H9 (cell line): Measurements from ENCODE around the gene SPAG17. TPM values are rescaled to one million over a fixed set of nuclear protein-coding genes. Genes with fewer than 3 reads are reported as not detected.

Source experiments
- DNase-seq: peaks from one replicate; pipeline ENCODE4 v3.0.0-alpha.2; 2017
- H2AFZ ChIP-seq: one replicate; pipeline ENCODE4 v1.6.1; 2013; ENCODE audit warnings: mild to moderate bottlenecking, low read length, control low read depth, moderate library complexity
- H2AK5ac ChIP-seq: 2 replicates; pipeline ENCODE4 v1.6.1; 2013; ENCODE audit warnings: low read length, control low read depth, mixed read lengths; ENCODE audit not compliant: insufficient read length
- H2BK120ac ChIP-seq: one replicate; pipeline ENCODE4 v1.6.1; 2013; ENCODE audit warnings: low read depth, mild to moderate bottlenecking, low read length, control low read depth, inconsistent platforms; ENCODE audit not compliant: poor library complexity, severe bottlenecking
- H2BK12ac ChIP-seq: 2 replicates; pipeline ENCODE4 v1.6.1; 2013; ENCODE audit warnings: low read length, control low read depth, mixed read lengths, low read depth; ENCODE audit not compliant: insufficient read length
- H2BK15ac ChIP-seq: 2 replicates; pipeline ENCODE4 v1.6.1; 2013; ENCODE audit warnings: low read depth, low read length, control low read depth
- H2BK20ac ChIP-seq: one replicate; pipeline ENCODE4 v1.6.1; 2013; ENCODE audit warnings: low read depth, mild to moderate bottlenecking, low read length, control low read depth, inconsistent platforms; ENCODE audit not compliant: poor library complexity, severe bottlenecking
- H2BK5ac ChIP-seq: 2 replicates; pipeline ENCODE4 v1.6.1; 2013; ENCODE audit warnings: low read length, control low read depth, mixed read lengths; ENCODE audit not compliant: insufficient read length
- H3K14ac ChIP-seq: 2 replicates; pipeline ENCODE4 v1.6.1; 2013; ENCODE audit warnings: low read length, control low read depth; ENCODE audit not compliant: insufficient read depth
- H3K18ac ChIP-seq: 2 replicates; pipeline ENCODE4 v1.6.1; 2013; ENCODE audit warnings: low read depth, mild to moderate bottlenecking, mixed read lengths, low read length, control low read depth; ENCODE audit not compliant: insufficient read length
- H3K23ac ChIP-seq: 2 replicates; pipeline ENCODE4 v1.6.1; 2013; ENCODE audit warnings: low read length, control low read depth, mixed read lengths, low read depth; ENCODE audit not compliant: insufficient read length
- H3K23me2 ChIP-seq: 2 replicates; pipeline ENCODE4 v1.6.1; 2013; ENCODE audit warnings: low read depth, mild to moderate bottlenecking, mixed read lengths, low read length, control low read depth; ENCODE audit not compliant: insufficient read length, poor library complexity, severe bottlenecking
- H3K27ac ChIP-seq: 2 replicates; pipeline ENCODE4 v1.5.1; 2013; ENCODE audit warnings: low read length, control low read depth, mixed read lengths, low read depth; ENCODE audit not compliant: insufficient read length
- H3K27me3 ChIP-seq: 2 replicates; pipeline ENCODE4 v1.6.1; 2013; ENCODE audit warnings: low read length, control low read depth, inconsistent platforms; ENCODE audit not compliant: insufficient read depth
- H3K4ac ChIP-seq: 2 replicates; pipeline ENCODE4 v1.6.1; 2013; ENCODE audit warnings: low read depth, mild to moderate bottlenecking, control low read depth, inconsistent platforms, low read length, moderate library complexity
- H3K4me1 ChIP-seq: 2 replicates; pipeline ENCODE4 v1.6.1; 2013; ENCODE audit warnings: low read length, control low read depth, inconsistent platforms; ENCODE audit not compliant: insufficient read depth
- H3K4me2 ChIP-seq: 2 replicates; pipeline ENCODE4 v1.6.1; 2013; ENCODE audit warnings: low read length, control low read depth, mixed read lengths; ENCODE audit not compliant: insufficient read length, insufficient read depth
- H3K56ac ChIP-seq: 2 replicates; pipeline ENCODE4 v1.6.1; 2013; ENCODE audit warnings: low read depth, mild to moderate bottlenecking, mixed read lengths, low read length, control low read depth; ENCODE audit not compliant: insufficient read length
- H3K79me1 ChIP-seq: 2 replicates; pipeline ENCODE4 v1.6.1; 2013; ENCODE audit warnings: low read depth, mild to moderate bottlenecking, moderate library complexity, low read length, control low read depth, inconsistent platforms; ENCODE audit not compliant: insufficient read depth, poor library complexity, severe bottlenecking
- H3K79me2 ChIP-seq: 2 replicates; pipeline ENCODE4 v1.6.1; 2013; ENCODE audit warnings: low read length, control low read depth, inconsistent platforms; ENCODE audit not compliant: insufficient read depth
- H3K9ac ChIP-seq: 2 replicates; pipeline ENCODE4 v1.6.1; 2013; ENCODE audit warnings: low read length, control low read depth, mixed read lengths; ENCODE audit not compliant: insufficient read length; ENCODE audit errors: extremely low read depth
- H3K9me3 ChIP-seq: one replicate; pipeline ENCODE4 v1.6.1; 2013; ENCODE audit warnings: low read depth, low read length, inconsistent platforms; ENCODE audit not compliant: control insufficient read depth
- H3T11ph ChIP-seq: one replicate; pipeline ENCODE4 v1.6.1; 2013; ENCODE audit warnings: mild to moderate bottlenecking, low read length, control low read depth, inconsistent platforms
- H4K20me1 ChIP-seq: one replicate; pipeline ENCODE4 v1.6.1; 2013; ENCODE audit not compliant: control insufficient read depth, insufficient read length, insufficient read depth
- H4K5ac ChIP-seq: 2 replicates; pipeline ENCODE4 v1.6.1; 2013; ENCODE audit warnings: low read depth, mild to moderate bottlenecking, mixed read lengths, low read length, control low read depth; ENCODE audit not compliant: insufficient read length
- H4K8ac ChIP-seq: replicated peaks from 2 replicates; pipeline ENCODE4 v1.6.1; 2013; ENCODE audit warnings: low read length, control low read depth, mixed read lengths, low read depth; ENCODE audit not compliant: insufficient read length
- H4K91ac ChIP-seq: 2 replicates; pipeline ENCODE4 v1.6.1; 2013; ENCODE audit warnings: low read depth, mild to moderate bottlenecking, moderate library complexity, mixed read lengths, low read length, control low read depth; ENCODE audit not compliant: insufficient read length
- H3K27ac Mint-ChIP-seq, 3 experiments: 2 replicates in 2 of 3; 3 replicates in 1 of 3; pipeline ENCODE4 v1.8.0; 2020 to 2021; ENCODE audit warnings: mixed read lengths in 3 of 3, mild to moderate bottlenecking in 1 of 3, moderate library complexity in 1 of 3
- H3K27me3 Mint-ChIP-seq: 2 replicates; pipeline ENCODE4 v1.8.0; 2021; ENCODE audit warnings: low read depth, mild to moderate bottlenecking, moderate library complexity, mixed read lengths
- H3K36me3 Mint-ChIP-seq, 3 experiments: 2 replicates in 2 of 3; 3 replicates in 1 of 3; pipeline ENCODE4 v1.8.0; 2020 to 2021; ENCODE audit warnings: low read depth in 3 of 3, mixed read lengths in 3 of 3; ENCODE audit not compliant: insufficient read depth in 1 of 3
- H3K4me1 Mint-ChIP-seq, 2 experiments: 2 replicates each; pipeline ENCODE4 v1.8.0; 2020; ENCODE audit warnings: mixed read lengths in 2 of 2
- H3K4me3 Mint-ChIP-seq, 2 experiments: 2 replicates in 1 of 2; 3 replicates in 1 of 2; pipeline ENCODE4 v1.8.0; 2020 to 2021; ENCODE audit warnings: mild to moderate bottlenecking in 2 of 2, mixed read lengths in 2 of 2, moderate library complexity in 1 of 2
- H3K9me3 Mint-ChIP-seq, 2 experiments: 2 replicates in 1 of 2; 3 replicates in 1 of 2; pipeline ENCODE4 v1.8.0; 2020; ENCODE audit warnings: mild to moderate bottlenecking in 2 of 2, mixed read lengths in 2 of 2, moderate library complexity in 1 of 2
- CTCF ChIP-seq: fragments of 200-600 bp; sonication (generic); conservative IDR thresholded peaks from 3 replicates; pipeline ENCODE4 v1.8.0; 2021; ENCODE audit warnings: antibody characterized with exemption, mild to moderate bottlenecking
- WGBS: extraction: QIAGEN DNeasy Blood & Tissue Kit; methylation state at CpG from one replicate; pipeline ENCODE4 v1.1.7; 2013; ENCODE audit warnings: missing lambda C conversion rate, low lambda C conversion rate, mixed read lengths; ENCODE audit not compliant: insufficient read length; ENCODE audit errors: extremely low coverage; 5-methylcytosine and 5-hydroxymethylcytosine counted together
- total RNA-seq: library from RNA; stranded (reverse); gene quantifications from 2 replicates; pipeline ENCODE4 v1.2.1, GENCODE V29; 2021

Gene SPAG17
- total RNA-seq, 1 experiment from 2014 or later = 0.37 TPM

- Histone ChIP-seq H2BK20ac (no peak overlapping the region), H2BK15ac (no peak overlapping the region), H4K20me1 (no peaks in the 10 kb centered on the region), H3K79me2 (no peaks in the 10 kb centered on the region), H3K27ac (no peak overlapping the region), H2BK120ac (no peak overlapping the region), H3K79me1 (no peaks in the 10 kb centered on the region), H2AK5ac (no peak overlapping the region), H2BK12ac (no peak overlapping the region), H4K91ac (no peak overlapping the region), H3K18ac (no peak overlapping the region), H3T11ph (no peak overlapping the region), H3K23ac (no peak overlapping the region), H3K27me3 (no peaks in the 10 kb centered on the region), H3K4ac (no peak overlapping the region), H4K5ac (no peak overlapping the region), H3K9ac (no peak overlapping the region), H3K14ac (no peak overlapping the region), H2BK5ac (no peak overlapping the region), H3K23me2 (no peaks in the 10 kb centered on the region), H4K8ac (no peak overlapping the region), H3K9me3 (no peaks in the 10 kb centered on the region), H3K4me1 (peaks cover 3% of the 10 kb centered on the region; the same call in 1 of the 2 replicates), H3K4me2 (no peak overlapping the region), H2AFZ (no peak overlapping the region), H3K56ac (no peak overlapping the region)
- H3K4me1 Mint-ChIP-seq = peaks cover 1 to 9% of the 10 kb centered on the region in 2 experiments
- H3K4me3 Mint-ChIP-seq = no peak overlapping the region
- TF ChIP-seq CTCF = no peak
- no peaks in the 10 kb centered on the region for H3K27me3 Mint-ChIP-seq
- H3K9me3 Mint-ChIP-seq = no peaks in the 10 kb centered on the region
- no peak overlapping the region for H3K27ac Mint-ChIP-seq
- no peaks in the 10 kb centered on the region for H3K36me3 Mint-ChIP-seq
- DNase-seq = no peak
- no CpG with 5 or more reads among the region's 5 CpGs for WGBS
These were observed 102.0 kb downstream of the SPAG17 start for GRCh38 chr1:118082984-118083383.
